ENCODE results near the gene ZCCHC7. TPM values are rescaled to one million over a fixed set of nuclear protein-coding genes. Genes with fewer than 3 reads are reported as not detected.
"Not testable (repeated sequence)": the region's sequence is repeated elsewhere in the genome, so short reads cannot be mapped to it uniquely, and the experiment has no call there.

ZCCHC7 gene
- total RNA-seq, 2 donors from 2014 or later, result 21.2 to 22.7 TPM

DNA sequence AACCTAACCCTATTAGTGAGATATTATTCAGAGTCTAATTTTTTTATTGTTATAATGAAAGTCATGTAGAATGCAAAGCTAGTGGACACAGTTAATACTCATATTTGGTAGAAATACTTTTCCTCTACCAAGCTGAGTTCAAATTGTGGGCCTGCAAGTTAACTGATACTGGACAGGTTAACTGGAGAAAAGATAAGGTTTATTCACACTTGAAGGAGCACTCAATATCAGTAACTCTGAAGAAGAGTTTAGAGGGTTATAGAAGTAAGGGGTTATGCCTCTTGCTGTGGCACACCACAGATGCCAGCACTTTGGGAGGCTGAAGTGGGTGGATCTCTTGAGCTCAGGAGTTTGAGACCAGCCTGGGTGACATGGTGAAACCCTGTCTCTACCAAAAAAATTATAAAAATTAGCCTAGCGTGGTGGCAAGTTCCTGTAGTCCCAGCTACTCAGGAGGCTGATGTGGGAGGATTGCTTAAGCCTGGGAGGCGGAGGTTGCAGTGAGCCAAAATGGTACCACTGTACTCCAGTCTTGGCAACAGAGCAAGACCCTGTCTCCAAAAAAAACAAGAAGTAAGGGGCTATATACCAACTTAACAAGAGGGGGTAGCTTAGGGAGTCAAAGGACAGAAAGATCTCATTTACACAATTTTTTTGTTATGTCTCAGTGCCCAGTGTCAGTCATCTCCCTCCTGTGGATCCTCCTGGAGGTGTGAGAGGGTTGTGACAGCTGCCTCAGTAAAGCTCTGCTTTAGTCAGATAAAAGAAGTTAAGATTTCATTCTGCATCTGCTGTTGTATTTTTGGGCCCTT lies 180.9 kb downstream of the ZCCHC7 start:
- H3K4me1 ChIP-seq (ENCODE audit: control insufficient read depth, insufficient read depth, low read length), result no peaks in the 10 kb centered on the region
- Mint-ChIP-seq H3K27ac (no peak overlapping the region), H3K9me3 (no peaks in the 10 kb centered on the region), H3K36me3 (ENCODE audit: low read depth) (peaks cover 2% of the 10 kb centered on the region), H3K27me3 (ENCODE audit: insufficient read depth) (no peaks in the 10 kb centered on the region), H3K4me3 (no peak overlapping the region), H3K4me1 (peaks cover 3% of the 10 kb centered on the region)
- no peak overlapping the region for H3K4me3 ChIP-seq (ENCODE audit: low read length)
- WGBS, 2 experiments (ENCODE audit: insufficient coverage in 1 of 2, insufficient read length in 1 of 2), result 88 to 92% methylated on average over 2 of the region's 2 CpGs
- TF ChIP-seq, protein P1, sequence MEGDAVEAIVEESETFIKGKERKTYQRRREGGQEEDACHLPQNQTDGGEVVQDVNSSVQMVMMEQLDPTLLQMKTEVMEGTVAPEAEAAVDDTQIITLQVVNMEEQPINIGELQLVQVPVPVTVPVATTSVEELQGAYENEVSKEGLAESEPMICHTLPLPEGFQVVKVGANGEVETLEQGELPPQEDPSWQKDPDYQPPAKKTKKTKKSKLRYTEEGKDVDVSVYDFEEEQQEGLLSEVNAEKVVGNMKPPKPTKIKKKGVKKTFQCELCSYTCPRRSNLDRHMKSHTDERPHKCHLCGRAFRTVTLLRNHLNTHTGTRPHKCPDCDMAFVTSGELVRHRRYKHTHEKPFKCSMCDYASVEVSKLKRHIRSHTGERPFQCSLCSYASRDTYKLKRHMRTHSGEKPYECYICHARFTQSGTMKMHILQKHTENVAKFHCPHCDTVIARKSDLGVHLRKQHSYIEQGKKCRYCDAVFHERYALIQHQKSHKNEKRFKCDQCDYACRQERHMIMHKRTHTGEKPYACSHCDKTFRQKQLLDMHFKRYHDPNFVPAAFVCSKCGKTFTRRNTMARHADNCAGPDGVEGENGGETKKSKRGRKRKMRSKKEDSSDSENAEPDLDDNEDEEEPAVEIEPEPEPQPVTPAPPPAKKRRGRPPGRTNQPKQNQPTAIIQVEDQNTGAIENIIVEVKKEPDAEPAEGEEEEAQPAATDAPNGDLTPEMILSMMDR (conservative IDR thresholded peaks at IDR 0.05), result peak; percentile 45
- H3K27ac ChIP-seq (ENCODE audit: low read depth, low read length), result no peak overlapping the region
- H3K36me3 ChIP-seq (ENCODE audit: control insufficient read depth, insufficient read depth, low read length), result no peaks in the 10 kb centered on the region
- no peak overlapping the region for H3K9ac ChIP-seq (ENCODE audit: extremely low read depth, low read length, poor library complexity, severe bottlenecking)
- H3K9me3 ChIP-seq (ENCODE audit: control insufficient read depth, low read length), result no peaks in the 10 kb centered on the region
- no peaks in the 10 kb centered on the region for H3K27me3 ChIP-seq (ENCODE audit: control insufficient read depth, insufficient read depth, low read length, poor library complexity, severe bottlenecking)
- no peak for DNase-seq

DNA sequence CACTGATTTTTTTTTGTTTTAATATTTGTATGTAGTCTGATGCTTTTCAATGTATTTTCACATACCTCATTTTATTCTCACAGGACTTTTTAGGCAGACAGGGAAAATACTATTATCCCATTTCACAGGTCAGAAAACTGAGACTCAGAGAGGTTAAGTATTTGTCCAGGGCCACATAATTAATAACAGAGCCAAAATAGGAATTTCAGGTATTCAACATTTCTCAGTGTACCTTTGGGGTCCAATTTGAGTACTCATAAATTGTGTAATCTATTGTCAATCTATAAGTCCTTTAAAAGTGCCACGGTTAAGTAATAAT lies 181.4 kb downstream of the ZCCHC7 start:
- no peaks in the 10 kb centered on the region for H3K9me3 Mint-ChIP-seq
- no peak overlapping the region for H3K27ac Mint-ChIP-seq
- no peaks in the 10 kb centered on the region for H3K27me3 Mint-ChIP-seq (ENCODE audit: insufficient read depth)
- Histone ChIP-seq H3K27ac (ENCODE audit: low read depth, low read length) (no peak overlapping the region), H3K27me3 (ENCODE audit: control insufficient read depth, insufficient read depth, low read length, poor library complexity, severe bottlenecking) (no peaks in the 10 kb centered on the region), H3K36me3 (ENCODE audit: control insufficient read depth, insufficient read depth, low read length) (no peaks in the 10 kb centered on the region), H3K4me1 (ENCODE audit: control insufficient read depth, insufficient read depth, low read length) (no peaks in the 10 kb centered on the region), H3K4me3 (ENCODE audit: low read length) (no peak overlapping the region), H3K9ac (ENCODE audit: extremely low read depth, low read length, poor library complexity, severe bottlenecking) (no peak overlapping the region), H3K9me3 (ENCODE audit: control insufficient read depth, low read length) (no peaks in the 10 kb centered on the region)
- WGBS, 2 experiments (ENCODE audit: insufficient coverage in 1 of 2, insufficient read length in 1 of 2), result 33 to 36% methylated on average over 1 of the region's 1 CpG
- no peak for DNase-seq
- H3K36me3 Mint-ChIP-seq (ENCODE audit: low read depth), result peaks cover 2% of the 10 kb centered on the region
- H3K4me1 Mint-ChIP-seq, result peaks cover 3% of the 10 kb centered on the region
- TF ChIP-seq, protein P1 (conservative IDR thresholded peaks at IDR 0.05), result no peak
- no peak overlapping the region for H3K4me3 Mint-ChIP-seq

DNA sequence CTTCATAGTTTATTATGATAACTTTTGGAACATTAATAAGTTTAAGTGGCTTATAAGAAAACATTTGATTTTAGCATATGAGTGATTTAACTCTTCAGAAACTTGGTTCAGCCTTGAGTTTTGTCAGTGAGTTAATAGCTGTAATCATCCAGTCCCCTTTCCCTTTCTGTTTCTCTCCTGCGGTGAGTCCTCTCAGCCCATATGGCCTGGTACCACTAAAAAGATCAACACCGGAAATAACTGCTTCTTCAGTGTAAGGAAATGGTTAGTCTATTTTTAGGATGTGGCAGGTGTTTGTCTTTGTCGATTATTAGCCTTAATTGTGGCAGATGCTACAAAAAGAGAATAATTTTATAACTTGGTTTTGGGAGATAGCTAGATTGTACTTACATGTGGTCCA lies 181.9 kb downstream of the ZCCHC7 start:
- no peaks in the 10 kb centered on the region for H3K4me1 ChIP-seq (ENCODE audit: control insufficient read depth, insufficient read depth, low read length)
- TF ChIP-seq, protein P1 (conservative IDR thresholded peaks at IDR 0.05), result no peak
- no peak overlapping the region for H3K27ac Mint-ChIP-seq
- WGBS, 2 experiments (ENCODE audit: insufficient coverage in 1 of 2, insufficient read length in 1 of 2), result 97 to 100% methylated on average over 1 to 3 of the region's 3 CpGs
- H3K4me3 Mint-ChIP-seq, result no peak overlapping the region
- no peak overlapping the region for H3K4me3 ChIP-seq (ENCODE audit: low read length)
- H3K36me3 Mint-ChIP-seq (ENCODE audit: low read depth), result peaks cover 4% of the 10 kb centered on the region
- no peaks in the 10 kb centered on the region for H3K27me3 Mint-ChIP-seq (ENCODE audit: insufficient read depth)
- H3K9me3 ChIP-seq (ENCODE audit: control insufficient read depth, low read length), result no peaks in the 10 kb centered on the region
- no peaks in the 10 kb centered on the region for H3K27me3 ChIP-seq (ENCODE audit: control insufficient read depth, insufficient read depth, low read length, poor library complexity, severe bottlenecking)
- peaks cover 3% of the 10 kb centered on the region for H3K4me1 Mint-ChIP-seq
- H3K9ac ChIP-seq (ENCODE audit: extremely low read depth, low read length, poor library complexity, severe bottlenecking), result no peak overlapping the region
- H3K9me3 Mint-ChIP-seq, result no peaks in the 10 kb centered on the region
- H3K36me3 ChIP-seq (ENCODE audit: control insufficient read depth, insufficient read depth, low read length), result no peaks in the 10 kb centered on the region
- H3K27ac ChIP-seq (ENCODE audit: low read depth, low read length), result no peak overlapping the region
- DNase-seq, result no peak

DNA sequence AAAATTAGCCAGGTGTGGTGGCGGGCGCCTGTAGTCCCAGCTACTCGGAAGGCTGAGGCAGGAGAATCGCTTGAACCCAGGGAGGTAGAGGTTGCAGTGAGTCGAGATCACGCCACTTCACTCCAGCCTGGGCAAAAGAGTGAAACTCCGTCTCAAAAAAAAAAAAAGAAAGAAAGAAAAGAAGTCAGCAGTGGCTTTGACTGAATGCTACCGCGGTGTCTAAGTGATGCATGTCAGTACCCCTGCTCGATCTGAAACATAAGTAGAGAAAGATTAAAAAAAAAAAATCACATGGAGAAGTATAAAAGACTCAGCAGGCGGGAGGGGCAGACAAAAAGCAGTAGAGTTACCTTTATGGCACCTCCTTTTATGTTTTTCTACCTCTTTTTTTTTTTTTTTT lies 182.9 kb downstream of the ZCCHC7 start:
- not testable (repeated sequence) for H3K27ac Mint-ChIP-seq; H3K4me1 ChIP-seq (ENCODE audit: control insufficient read depth, insufficient read depth, low read length); H3K36me3 ChIP-seq (ENCODE audit: control insufficient read depth, insufficient read depth, low read length); H3K9me3 Mint-ChIP-seq; H3K4me3 ChIP-seq (ENCODE audit: low read length); H3K36me3 Mint-ChIP-seq (ENCODE audit: low read depth); H3K27ac ChIP-seq (ENCODE audit: low read depth, low read length); DNase-seq; H3K9ac ChIP-seq (ENCODE audit: extremely low read depth, low read length, poor library complexity, severe bottlenecking); H3K27me3 ChIP-seq (ENCODE audit: control insufficient read depth, insufficient read depth, low read length, poor library complexity, severe bottlenecking); H3K4me1 Mint-ChIP-seq; H3K4me3 Mint-ChIP-seq; H3K27me3 Mint-ChIP-seq (ENCODE audit: insufficient read depth); H3K9me3 ChIP-seq (ENCODE audit: control insufficient read depth, low read length)
- WGBS, 2 experiments (ENCODE audit: insufficient coverage in 1 of 2, insufficient read length in 1 of 2), result 92 to 95% methylated on average over 10 to 11 of the region's 11 CpGs

All from endodermal cell (in vitro differentiated cells).